Measurements from ENCODE around the gene LIMCH1.

The LIMCH1 gene

GRCh38 chr4:41745292-41746024 lies 207.5 kb downstream of the LIMCH1 start:
- no peak for DNase-seq

GRCh38 chr4:41746025-41746439 lies 208.1 kb downstream of the LIMCH1 start:
- no peak for DNase-seq

- no peak for DNase-seq
Measured at GRCh38 chr4:41746440-41747229, 208.7 kb downstream of the LIMCH1 start.

- no peak for DNase-seq
Measured at GRCh38 chr4:41747230-41748055, 209.5 kb downstream of the LIMCH1 start.

GRCh38 chr4:41748074-41748570 lies 210.2 kb downstream of the LIMCH1 start:
- no peak for DNase-seq

- DNase-seq: no peak
Measured at GRCh38 chr4:41748571-41749475, 210.9 kb downstream of the LIMCH1 start, which contains the start of gene PHOX2B. TSS of gene PHOX2B (minus strand) at chr4:41748725. CDS start at chr4:41748610, 115 bp downstream.

GRCh38 chr4:41749631-41750039 lies 211.7 kb downstream of the LIMCH1 start:
- no peak for DNase-seq
